Esophagus muscularis mucosa (tissue), 4 donors: ENCODE measurements around the gene SH3D19. TPM values are rescaled to one million over a fixed set of nuclear protein-coding genes. Genes with fewer than 3 reads are reported as not detected.

Source experiments
- DNase-seq: peaks from one replicate; pipeline ENCODE4 v3.0.0-alpha.2; 2017; ENCODE audit errors: extremely low spot score
- H3K27ac ChIP-seq, 4 donors: fragments of 200-600 bp; sonication (generic); replicated peaks in 1 of 4; 1 replicate in 3 of 4; 2 replicates in 1 of 4; pipeline ENCODE4 v1.5.1; 2016 to 2019; ENCODE audit warnings: mild to moderate bottlenecking in 1 of 4
- H3K27me3 ChIP-seq, 4 donors: fragments of 200-600 bp; sonication (generic); one replicate each; pipeline versions ENCODE4 v1.5.1 to v1.6.0; 2016 to 2019
- H3K36me3 ChIP-seq, 4 donors: fragments of 200-600 bp; sonication (generic); one replicate each; pipeline ENCODE4 v1.5.1; 2016 to 2019
- H3K4me1 ChIP-seq, 4 donors: fragments of 200-600 bp; sonication (generic); one replicate each; pipeline ENCODE4 v1.5.1; 2016 to 2019
- H3K4me3 ChIP-seq, 4 donors: fragments of 200-600 bp; sonication (generic); 1 replicate in 2 of 4; 2 replicates in 2 of 4; pipeline ENCODE4 v1.5.1; 2016 to 2019; ENCODE audit warnings: mild to moderate bottlenecking in 4 of 4, moderate library complexity in 1 of 4
- H3K9me3 ChIP-seq, 4 donors: fragments of 200-600 bp; sonication (generic); 1 replicate in 3 of 4; 2 replicates in 1 of 4; pipeline ENCODE4 v1.5.1; 2016 to 2019
- EP300 ChIP-seq: sonication (generic); formaldehyde crosslinking; IDR thresholded peaks from one replicate; pipeline ENCODE4 v1.6.1; 2017; ENCODE audit warnings: antibody characterized with exemption
- POLR2A ChIP-seq: fragments of 450-650 bp; IDR thresholded peaks from one replicate; pipeline ENCODE4 v1.6.1; 2017; ENCODE audit warnings: antibody characterized with exemption, moderate library complexity, mild to moderate bottlenecking, low read depth
- POLR2AphosphoS5 ChIP-seq, 2 donors: sonication (generic); formaldehyde crosslinking; IDR thresholded peaks; one replicate each; pipeline ENCODE4 v1.6.1; 2017; ENCODE audit warnings: antibody characterized with exemption in 2 of 2
- WGBS: methylation state at CpG from one replicate; pipeline ENCODE4 v1.1.5; 2018; 5-methylcytosine and 5-hydroxymethylcytosine counted together
- intact Hi-C: fragments of 100-400 bp; cut with DNase I; formaldehyde crosslinking; loops from one replicate; pipeline ENCODE4 v1.15.1; 2023
- total RNA-seq, 4 donors: library from RNA; depleted of rRNA; stranded (reverse); fragments of >200 nt; gene quantifications; one replicate each; pipeline versions ENCODE4 v1.1.0 to v1.2.1, GENCODE V29; 2016
- TF ChIP-seq, protein P1 (sequence below), 3 experiments: fragments of 200-600 bp in 2 of 3; fragments of 450-650 bp in 1 of 3; sonication (generic) in 2 of 3; IDR thresholded peaks; one replicate each; pipeline ENCODE4 v1.5.1; 2017 to 2019; ENCODE audit warnings: antibody characterized with exemption in 3 of 3, mild to moderate bottlenecking in 2 of 3, moderate library complexity in 1 of 3

Gene SH3D19
- total RNA-seq, 4 donors from 2014 or later: 115 to 186 (median 177) TPM

- TF ChIP-seq, protein P1, sequence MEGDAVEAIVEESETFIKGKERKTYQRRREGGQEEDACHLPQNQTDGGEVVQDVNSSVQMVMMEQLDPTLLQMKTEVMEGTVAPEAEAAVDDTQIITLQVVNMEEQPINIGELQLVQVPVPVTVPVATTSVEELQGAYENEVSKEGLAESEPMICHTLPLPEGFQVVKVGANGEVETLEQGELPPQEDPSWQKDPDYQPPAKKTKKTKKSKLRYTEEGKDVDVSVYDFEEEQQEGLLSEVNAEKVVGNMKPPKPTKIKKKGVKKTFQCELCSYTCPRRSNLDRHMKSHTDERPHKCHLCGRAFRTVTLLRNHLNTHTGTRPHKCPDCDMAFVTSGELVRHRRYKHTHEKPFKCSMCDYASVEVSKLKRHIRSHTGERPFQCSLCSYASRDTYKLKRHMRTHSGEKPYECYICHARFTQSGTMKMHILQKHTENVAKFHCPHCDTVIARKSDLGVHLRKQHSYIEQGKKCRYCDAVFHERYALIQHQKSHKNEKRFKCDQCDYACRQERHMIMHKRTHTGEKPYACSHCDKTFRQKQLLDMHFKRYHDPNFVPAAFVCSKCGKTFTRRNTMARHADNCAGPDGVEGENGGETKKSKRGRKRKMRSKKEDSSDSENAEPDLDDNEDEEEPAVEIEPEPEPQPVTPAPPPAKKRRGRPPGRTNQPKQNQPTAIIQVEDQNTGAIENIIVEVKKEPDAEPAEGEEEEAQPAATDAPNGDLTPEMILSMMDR (IDR thresholded peaks at IDR 0.05): no peak
- TF ChIP-seq EP300 (no peak), POLR2A (no peak), POLR2AphosphoS5 (IDR thresholded peaks at IDR 0.05) (no peak)
- H3K9me3 ChIP-seq: no peaks in the 10 kb centered on the region
- H3K4me1 ChIP-seq: peaks cover 21 to 43% (median 32%) of the 10 kb centered on the region in 4 donors
- intact Hi-C loops: loop anchor here (10.0 kb wide), 1 partner anchor 1431 kb away; the partner anchor contains the start of gene FBXW7
- H3K27ac ChIP-seq: no peak overlapping the region
- no peak overlapping the region for H3K4me3 ChIP-seq
- no peaks in the 10 kb centered on the region for H3K27me3 ChIP-seq
- H3K36me3 ChIP-seq: peaks cover 42 to 74% (median 62%) of the 10 kb centered on the region in 4 donors
- no peak for DNase-seq
- 75% methylated on average over 2 of the region's 2 CpGs for WGBS
Measured at GRCh38 chr4:151103758-151104157, 221.6 kb downstream of the SH3D19 start.

DNA sequence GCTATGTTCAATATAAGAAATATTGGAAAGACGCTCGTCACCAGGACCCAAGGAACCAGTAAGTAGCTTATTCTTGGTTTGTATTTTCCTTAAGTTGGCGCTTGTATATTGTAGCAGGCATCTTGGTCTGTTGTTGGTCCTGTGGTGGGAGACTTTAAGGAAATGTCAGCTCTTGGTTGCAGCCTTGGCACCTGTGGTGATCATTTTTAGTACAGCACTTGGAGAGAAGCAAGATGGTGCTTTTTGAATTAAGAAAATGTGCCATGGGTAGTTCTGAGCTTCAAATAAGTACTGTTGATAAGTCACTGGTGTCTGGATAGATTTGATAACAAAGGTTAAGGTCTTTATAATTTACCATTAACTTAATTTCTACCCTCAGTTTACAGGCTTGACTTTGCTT lies 224.9 kb downstream of the SH3D19 start:
- WGBS: 23% methylated on average over 3 of the region's 3 CpGs
- Histone ChIP-seq H3K4me1 (peaks cover 21 to 45% (median 34%) of the 10 kb centered on the region in 4 donors), H3K9me3 (no peaks in the 10 kb centered on the region), H3K27ac (peak overlapping the region; percentile 89 to 92 (median 91)), H3K27me3 (no peaks in the 10 kb centered on the region), H3K36me3 (peaks cover 32 to 52% (median 45%) of the 10 kb centered on the region in 4 donors), H3K4me3 (peak overlapping the region; percentile 72 to 90 (median 77))
- intact Hi-C loops: loop anchor here (10.0 kb wide), 1 partner anchor 1434 kb away; the partner anchor contains the start of gene FBXW7
- TF ChIP-seq, protein P1 (IDR thresholded peaks at IDR 0.05): no peak
- no peak for TF ChIP-seq EP300
- no peak for TF ChIP-seq POLR2AphosphoS5 (IDR thresholded peaks at IDR 0.05)
- no peak for TF ChIP-seq POLR2A
- no peak for DNase-seq

GRCh38 chr4:151099976-151100417 lies 225.4 kb downstream of the SH3D19 start:
- WGBS: 0% methylated on average over 13 of the region's 13 CpGs
- TF ChIP-seq POLR2AphosphoS5 (IDR thresholded peaks at IDR 0.05) (no peak), EP300 (no peak), POLR2A (no peak)
- TF ChIP-seq, protein P1 (IDR thresholded peaks at IDR 0.05): no peak
- intact Hi-C loops: loop anchor here (10.0 kb wide), 2 partner anchors 1435 to 1685 kb away; partner anchors contain the start of gene FBXW7
- peaks cover 27 to 47% (median 39%) of the 10 kb centered on the region in 4 donors for H3K36me3 ChIP-seq
- no peaks in the 10 kb centered on the region for H3K9me3 ChIP-seq
- peak overlapping the region; percentile 89 to 92 (median 91) for H3K27ac ChIP-seq
- peak overlapping the region; percentile 72 to 90 (median 77) for H3K4me3 ChIP-seq
- H3K4me1 ChIP-seq: peaks cover 21 to 45% (median 34%) of the 10 kb centered on the region in 4 donors
- no peak for DNase-seq
- H3K27me3 ChIP-seq: no peaks in the 10 kb centered on the region

DNA sequence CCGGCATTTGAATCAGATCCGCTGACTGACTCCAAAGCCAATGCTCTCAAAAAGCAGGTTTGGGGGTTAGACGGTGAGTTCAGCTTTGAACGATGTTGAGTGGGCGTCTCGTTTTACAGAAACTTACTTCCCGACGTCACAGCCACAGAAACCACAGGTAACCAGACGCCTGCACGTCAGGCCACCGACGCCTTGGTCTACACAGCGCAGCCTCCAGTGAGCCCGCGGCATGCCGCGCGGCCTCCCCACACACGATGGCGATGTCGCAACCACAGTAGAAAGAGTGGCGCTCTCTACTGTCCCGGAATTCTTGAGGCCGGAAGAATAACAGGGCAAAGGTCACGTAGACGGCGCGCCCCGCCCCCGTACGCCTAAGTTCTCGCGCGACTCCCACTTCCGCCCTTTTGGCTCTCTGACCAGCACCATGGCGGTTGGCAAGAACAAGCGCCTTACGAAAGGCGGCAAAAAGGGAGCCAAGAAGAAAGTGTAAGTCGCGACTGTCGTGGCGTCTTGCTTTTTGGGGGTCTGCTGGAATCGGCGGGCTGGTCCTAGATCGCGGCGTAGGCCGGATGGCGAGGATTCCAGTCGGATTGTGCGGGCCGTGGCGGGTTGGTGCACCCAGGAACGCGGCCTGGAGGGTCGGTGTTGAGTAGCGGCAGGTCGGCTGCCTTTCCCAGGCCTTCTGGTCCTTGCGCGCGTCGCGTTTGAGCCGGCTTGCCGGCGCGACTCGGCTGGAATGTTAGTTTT lies 226.0 kb downstream of the SH3D19 start, which contains the start of gene RPS3A:
TSS of gene RPS3A (plus strand) at position 400 of the 747 bp plus-strand sequence. CDS start at position 425, 25 bp downstream.
- Histone ChIP-seq H3K36me3 (peaks cover 21 to 41% (median 34%) of the 10 kb centered on the region in 4 donors), H3K27ac (peak within 1 kb of the TSS; percentile 89 to 92 (median 91)), H3K4me3 (peak within 1 kb of the TSS; percentile 72 to 90 (median 77)), H3K4me1 (peaks cover 21 to 45% (median 34%) of the 10 kb centered on the region in 4 donors), H3K27me3 (no peaks in the 10 kb centered on the region), H3K9me3 (no peaks in the 10 kb centered on the region)
- TF ChIP-seq EP300 (no peak), POLR2AphosphoS5 (IDR thresholded peaks at IDR 0.05) (peak; percentile 94 to 96), POLR2A (no peak)
- TF ChIP-seq, protein P1 (IDR thresholded peaks at IDR 0.05): peak; percentile 81 to 95 (median 91)
- intact Hi-C loops: loop anchor here (10.0 kb wide), 1 partner anchor 1685 kb away; no protein-coding TSS in a partner anchor
- peak; percentile 98 for DNase-seq
- 0% methylated on average over 41 of the region's 69 CpGs for WGBS
